Liver (tissue), 9 donors: ENCODE results near the gene CD247. TPM values are rescaled to one million over a fixed set of nuclear protein-coding genes. Genes with fewer than 3 reads are reported as not detected.

Experiments used
- DNase-seq: peaks from one replicate; pipeline ENCODE4 v3.0.0-alpha.2; 2017; ENCODE audit warnings: low spot score
- H3K27ac ChIP-seq, 2 donors: one replicate each; pipeline ENCODE4 v1.7.0; 2013; ENCODE audit warnings: inconsistent platforms in 2 of 2, low read length in 2 of 2, control low read depth in 1 of 2, low read depth in 1 of 2, mild to moderate bottlenecking in 1 of 2
- H3K27me3 ChIP-seq, 4 donors: one replicate each; pipeline versions ENCODE4 v1.6.1 to v1.7.0; 2013; ENCODE audit warnings: low read length in 3 of 4, inconsistent platforms in 1 of 4, mild to moderate bottlenecking in 1 of 4, moderate library complexity in 1 of 4; ENCODE audit not compliant: control insufficient read depth in 4 of 4, insufficient read depth in 4 of 4
- H3K36me3 ChIP-seq, 4 donors: one replicate each; pipeline versions ENCODE4 v1.6.1 to v1.7.0; 2013; ENCODE audit warnings: low read length in 3 of 4, mild to moderate bottlenecking in 3 of 4, low read depth in 1 of 4, moderate library complexity in 1 of 4; ENCODE audit not compliant: control insufficient read depth in 4 of 4, insufficient read depth in 3 of 4
- H3K4me1 ChIP-seq, 4 donors: one replicate each; pipeline versions ENCODE4 v1.6.1 to v1.7.0; 2013; ENCODE audit warnings: low read length in 3 of 4, mild to moderate bottlenecking in 3 of 4, moderate library complexity in 1 of 4; ENCODE audit not compliant: control insufficient read depth in 4 of 4, insufficient read depth in 4 of 4
- H3K4me3 ChIP-seq, 3 donors: one replicate each; pipeline versions ENCODE4 v1.6.1 to v1.7.0; 2013; ENCODE audit warnings: low read length in 3 of 3, control low read depth in 1 of 3, low read depth in 1 of 3, mild to moderate bottlenecking in 1 of 3
- H3K9ac ChIP-seq, 2 donors: one replicate each; pipeline ENCODE4 v1.7.0; 2013; ENCODE audit warnings: low read length in 2 of 2, mild to moderate bottlenecking in 2 of 2, moderate library complexity in 2 of 2, control low read depth in 1 of 2, low read depth in 1 of 2
- H3K9me3 ChIP-seq, 4 donors: one replicate each; pipeline versions ENCODE4 v1.6.1 to v1.7.0; 2013; ENCODE audit warnings: low read length in 3 of 4; ENCODE audit not compliant: control insufficient read depth in 4 of 4
- EGR1 ChIP-seq, 2 donors: IDR thresholded peaks; 2 replicates each; pipeline ENCODE4 v1.6.1; 2016 to 2018; ENCODE audit warnings: antibody characterized with exemption in 2 of 2, low read depth in 2 of 2
- FOXA1 ChIP-seq: IDR thresholded peaks from 2 replicates; pipeline ENCODE4 v1.6.1; 2016; ENCODE audit warnings: antibody characterized with exemption
- FOXA2 ChIP-seq: IDR thresholded peaks from 2 replicates; pipeline ENCODE4 v1.6.1; 2016; ENCODE audit warnings: antibody characterized with exemption
- GABPA ChIP-seq, 2 donors: IDR thresholded peaks in 1 of 2; conservative IDR thresholded peaks in 1 of 2; 2 replicates each; pipeline ENCODE4 v1.6.1; 2016; ENCODE audit warnings: antibody characterized with exemption in 2 of 2, mild to moderate bottlenecking in 1 of 2, moderate library complexity in 1 of 2
- HNF4A ChIP-seq, 2 donors: conservative IDR thresholded peaks; 2 replicates each; pipeline ENCODE4 v1.6.1; 2016; ENCODE audit warnings: antibody characterized with exemption in 2 of 2, mild to moderate bottlenecking in 2 of 2
- HNF4G ChIP-seq: IDR thresholded peaks from 2 replicates; pipeline ENCODE4 v1.6.1; 2016; ENCODE audit warnings: antibody characterized with exemption
- JUND ChIP-seq, 2 donors: IDR thresholded peaks; 2 replicates each; pipeline ENCODE4 v1.6.1; 2016; ENCODE audit warnings: antibody characterized with exemption in 2 of 2
- NR2F2 ChIP-seq: IDR thresholded peaks from 2 replicates; pipeline ENCODE4 v1.6.1; 2016; ENCODE audit warnings: antibody characterized with exemption
- RAD21 ChIP-seq, 2 donors: IDR thresholded peaks; 2 replicates each; pipeline ENCODE4 v1.6.1; 2016; ENCODE audit warnings: antibody characterized with exemption in 2 of 2, mild to moderate bottlenecking in 2 of 2
- RXRA ChIP-seq, 2 donors: IDR thresholded peaks; 2 replicates each; pipeline ENCODE4 v1.6.1; 2017 to 2018; ENCODE audit warnings: antibody characterized with exemption in 2 of 2, mild to moderate bottlenecking in 1 of 2
- SP1 ChIP-seq: IDR thresholded peaks from 2 replicates; pipeline ENCODE4 v1.6.1; 2018; ENCODE audit warnings: antibody characterized with exemption, mild to moderate bottlenecking
- TAF1 ChIP-seq: conservative IDR thresholded peaks from 2 replicates; pipeline ENCODE4 v1.6.1; 2016; ENCODE audit warnings: antibody characterized with exemption, mild to moderate bottlenecking
- YY1 ChIP-seq: IDR thresholded peaks from 2 replicates; pipeline ENCODE4 v1.6.1; 2016; ENCODE audit warnings: antibody characterized with exemption, mild to moderate bottlenecking
- WGBS: extraction: QIAGEN DNeasy Blood & Tissue Kit; methylation state at CpG from one replicate; pipeline ENCODE4 v1.1.7; 2013; 5-methylcytosine and 5-hydroxymethylcytosine counted together
- polyA plus RNA-seq, 2 donors: library from polyadenylated mRNA; stranded (reverse) in 1 of 2; unstranded in 1 of 2; fragments of 200-250 nt in 1 of 2; fragments of >200 nt in 1 of 2; fragmentation: Nextera tagmentation in 1 of 2; extraction: Ambion mirVana in 1 of 2; gene quantifications; one replicate each; pipeline versions ENCODE4 v1.2.1 to v1.2.3, GENCODE V29; 2013 to 2015
- total RNA-seq, 2 donors: library from RNA; depleted of rRNA; stranded (reverse); fragments of >200 nt; gene quantifications; one replicate each; pipeline ENCODE4 v1.2.3, GENCODE V29; 2014
- TF ChIP-seq, protein P1 (sequence below): IDR thresholded peaks from 2 replicates; pipeline ENCODE4 v1.6.1; 2016; ENCODE audit warnings: antibody characterized with exemption
- TF ChIP-seq, protein P2 (sequence below): fragments of 150-350 bp; IDR thresholded peaks from 2 replicates; pipeline ENCODE4 v1.5.1; 2017; ENCODE audit warnings: improper control_type of control experiment, low read depth, low read length; ENCODE audit not compliant: missing input control
- TF ChIP-seq, protein P3 (sequence below): IDR thresholded peaks from 2 replicates; pipeline ENCODE4 v1.6.1; 2016; ENCODE audit warnings: antibody characterized with exemption
- TF ChIP-seq, protein P4 (sequence below): IDR thresholded peaks from 2 replicates; pipeline ENCODE4 v1.6.1; 2016; ENCODE audit warnings: antibody characterized with exemption
- TF ChIP-seq, protein P5 (sequence below): IDR thresholded peaks from 2 replicates; pipeline ENCODE4 v1.6.1; 2016; ENCODE audit warnings: antibody characterized with exemption, mild to moderate bottlenecking
- donor health status: healthy.
- donor health status: healthy.
- donor health status: healthy.
- donor health status: healthy.
- donor health status: healthy.

The CD247 gene
- total and polyA plus RNA-seq, 4 donors = 0.61 to 2.2 (median 1.6) TPM

DNA sequence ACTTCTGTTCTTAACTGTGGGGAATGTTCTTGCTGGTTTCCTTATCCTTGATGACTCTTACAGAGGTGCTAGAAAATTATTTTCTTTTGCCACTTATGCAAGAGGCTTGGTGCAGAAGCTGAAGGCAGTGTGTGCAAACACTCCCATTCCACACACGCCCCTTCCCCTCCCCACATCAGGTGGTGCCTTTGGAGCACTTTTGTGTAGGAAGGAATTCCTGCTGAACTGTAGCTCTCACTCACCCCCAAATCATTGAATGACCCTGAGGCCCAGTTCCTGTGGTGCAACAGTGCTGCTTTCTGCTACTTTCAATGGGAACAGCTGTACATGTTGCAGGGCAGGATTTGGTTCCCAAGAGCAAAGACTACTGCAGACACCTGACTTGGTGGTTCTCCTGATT is 101.8 kb downstream of the CD247 start:
- TF ChIP-seq JUND (IDR thresholded peaks at IDR 0.05) (no peak), RAD21 (IDR thresholded peaks at IDR 0.05) (no peak), YY1 (no peak), FOXA2 (no peak), HNF4G (no peak), NR2F2 (no peak), SP1 (no peak), RXRA (IDR thresholded peaks at IDR 0.05) (no peak), TAF1 (no peak), FOXA1 (no peak), EGR1 (IDR thresholded peaks at IDR 0.05; ENCODE audit: low read depth in 2 of 2) (no peak), GABPA (IDR thresholded peaks at IDR 0.05 in 1 of 2, conservative IDR thresholded peaks at IDR 0.05 in 1 of 2) (no peak), HNF4A (conservative IDR thresholded peaks at IDR 0.05) (no peak)
- TF ChIP-seq, protein P1, sequence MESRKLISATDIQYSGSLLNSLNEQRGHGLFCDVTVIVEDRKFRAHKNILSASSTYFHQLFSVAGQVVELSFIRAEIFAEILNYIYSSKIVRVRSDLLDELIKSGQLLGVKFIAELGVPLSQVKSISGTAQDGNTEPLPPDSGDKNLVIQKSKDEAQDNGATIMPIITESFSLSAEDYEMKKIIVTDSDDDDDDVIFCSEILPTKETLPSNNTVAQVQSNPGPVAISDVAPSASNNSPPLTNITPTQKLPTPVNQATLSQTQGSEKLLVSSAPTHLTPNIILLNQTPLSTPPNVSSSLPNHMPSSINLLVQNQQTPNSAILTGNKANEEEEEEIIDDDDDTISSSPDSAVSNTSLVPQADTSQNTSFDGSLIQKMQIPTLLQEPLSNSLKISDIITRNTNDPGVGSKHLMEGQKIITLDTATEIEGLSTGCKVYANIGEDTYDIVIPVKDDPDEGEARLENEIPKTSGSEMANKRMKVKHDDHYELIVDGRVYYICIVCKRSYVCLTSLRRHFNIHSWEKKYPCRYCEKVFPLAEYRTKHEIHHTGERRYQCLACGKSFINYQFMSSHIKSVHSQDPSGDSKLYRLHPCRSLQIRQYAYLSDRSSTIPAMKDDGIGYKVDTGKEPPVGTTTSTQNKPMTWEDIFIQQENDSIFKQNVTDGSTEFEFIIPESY = no peak
- TF ChIP-seq, protein P2, sequence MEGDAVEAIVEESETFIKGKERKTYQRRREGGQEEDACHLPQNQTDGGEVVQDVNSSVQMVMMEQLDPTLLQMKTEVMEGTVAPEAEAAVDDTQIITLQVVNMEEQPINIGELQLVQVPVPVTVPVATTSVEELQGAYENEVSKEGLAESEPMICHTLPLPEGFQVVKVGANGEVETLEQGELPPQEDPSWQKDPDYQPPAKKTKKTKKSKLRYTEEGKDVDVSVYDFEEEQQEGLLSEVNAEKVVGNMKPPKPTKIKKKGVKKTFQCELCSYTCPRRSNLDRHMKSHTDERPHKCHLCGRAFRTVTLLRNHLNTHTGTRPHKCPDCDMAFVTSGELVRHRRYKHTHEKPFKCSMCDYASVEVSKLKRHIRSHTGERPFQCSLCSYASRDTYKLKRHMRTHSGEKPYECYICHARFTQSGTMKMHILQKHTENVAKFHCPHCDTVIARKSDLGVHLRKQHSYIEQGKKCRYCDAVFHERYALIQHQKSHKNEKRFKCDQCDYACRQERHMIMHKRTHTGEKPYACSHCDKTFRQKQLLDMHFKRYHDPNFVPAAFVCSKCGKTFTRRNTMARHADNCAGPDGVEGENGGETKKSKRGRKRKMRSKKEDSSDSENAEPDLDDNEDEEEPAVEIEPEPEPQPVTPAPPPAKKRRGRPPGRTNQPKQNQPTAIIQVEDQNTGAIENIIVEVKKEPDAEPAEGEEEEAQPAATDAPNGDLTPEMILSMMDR = no peak
- TF ChIP-seq, protein P3, sequence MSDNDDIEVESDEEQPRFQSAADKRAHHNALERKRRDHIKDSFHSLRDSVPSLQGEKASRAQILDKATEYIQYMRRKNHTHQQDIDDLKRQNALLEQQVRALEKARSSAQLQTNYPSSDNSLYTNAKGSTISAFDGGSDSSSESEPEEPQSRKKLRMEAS = no peak
- TF ChIP-seq, protein P4, sequence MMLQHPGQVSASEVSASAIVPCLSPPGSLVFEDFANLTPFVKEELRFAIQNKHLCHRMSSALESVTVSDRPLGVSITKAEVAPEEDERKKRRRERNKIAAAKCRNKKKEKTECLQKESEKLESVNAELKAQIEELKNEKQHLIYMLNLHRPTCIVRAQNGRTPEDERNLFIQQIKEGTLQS = no peak
- TF ChIP-seq, protein P5, sequence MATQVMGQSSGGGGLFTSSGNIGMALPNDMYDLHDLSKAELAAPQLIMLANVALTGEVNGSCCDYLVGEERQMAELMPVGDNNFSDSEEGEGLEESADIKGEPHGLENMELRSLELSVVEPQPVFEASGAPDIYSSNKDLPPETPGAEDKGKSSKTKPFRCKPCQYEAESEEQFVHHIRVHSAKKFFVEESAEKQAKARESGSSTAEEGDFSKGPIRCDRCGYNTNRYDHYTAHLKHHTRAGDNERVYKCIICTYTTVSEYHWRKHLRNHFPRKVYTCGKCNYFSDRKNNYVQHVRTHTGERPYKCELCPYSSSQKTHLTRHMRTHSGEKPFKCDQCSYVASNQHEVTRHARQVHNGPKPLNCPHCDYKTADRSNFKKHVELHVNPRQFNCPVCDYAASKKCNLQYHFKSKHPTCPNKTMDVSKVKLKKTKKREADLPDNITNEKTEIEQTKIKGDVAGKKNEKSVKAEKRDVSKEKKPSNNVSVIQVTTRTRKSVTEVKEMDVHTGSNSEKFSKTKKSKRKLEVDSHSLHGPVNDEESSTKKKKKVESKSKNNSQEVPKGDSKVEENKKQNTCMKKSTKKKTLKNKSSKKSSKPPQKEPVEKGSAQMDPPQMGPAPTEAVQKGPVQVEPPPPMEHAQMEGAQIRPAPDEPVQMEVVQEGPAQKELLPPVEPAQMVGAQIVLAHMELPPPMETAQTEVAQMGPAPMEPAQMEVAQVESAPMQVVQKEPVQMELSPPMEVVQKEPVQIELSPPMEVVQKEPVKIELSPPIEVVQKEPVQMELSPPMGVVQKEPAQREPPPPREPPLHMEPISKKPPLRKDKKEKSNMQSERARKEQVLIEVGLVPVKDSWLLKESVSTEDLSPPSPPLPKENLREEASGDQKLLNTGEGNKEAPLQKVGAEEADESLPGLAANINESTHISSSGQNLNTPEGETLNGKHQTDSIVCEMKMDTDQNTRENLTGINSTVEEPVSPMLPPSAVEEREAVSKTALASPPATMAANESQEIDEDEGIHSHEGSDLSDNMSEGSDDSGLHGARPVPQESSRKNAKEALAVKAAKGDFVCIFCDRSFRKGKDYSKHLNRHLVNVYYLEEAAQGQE = no peak
- DNase-seq = no peak

More for the DNA sequence above, 101.8 kb downstream of the CD247 start:
- no peak overlapping the region for H3K9ac ChIP-seq
- 92% methylated on average over 1 of the region's 1 CpG for WGBS
- H3K4me3 ChIP-seq = no peak overlapping the region
- no peaks in the 10 kb centered on the region for H3K4me1 ChIP-seq
- H3K27me3 ChIP-seq = no peaks in the 10 kb centered on the region
- no peak overlapping the region for H3K27ac ChIP-seq
- no peaks in the 10 kb centered on the region for H3K9me3 ChIP-seq
- H3K36me3 ChIP-seq = peaks cover 3 to 20% (median 9%) of the 10 kb centered on the region in 4 donors
